ENCODE data around the gene LYZL1.
"Not testable (repeated sequence)": the region's sequence is repeated elsewhere in the genome, so short reads cannot be mapped to it uniquely, and the experiment has no call there.

LYZL1 gene

DNA sequence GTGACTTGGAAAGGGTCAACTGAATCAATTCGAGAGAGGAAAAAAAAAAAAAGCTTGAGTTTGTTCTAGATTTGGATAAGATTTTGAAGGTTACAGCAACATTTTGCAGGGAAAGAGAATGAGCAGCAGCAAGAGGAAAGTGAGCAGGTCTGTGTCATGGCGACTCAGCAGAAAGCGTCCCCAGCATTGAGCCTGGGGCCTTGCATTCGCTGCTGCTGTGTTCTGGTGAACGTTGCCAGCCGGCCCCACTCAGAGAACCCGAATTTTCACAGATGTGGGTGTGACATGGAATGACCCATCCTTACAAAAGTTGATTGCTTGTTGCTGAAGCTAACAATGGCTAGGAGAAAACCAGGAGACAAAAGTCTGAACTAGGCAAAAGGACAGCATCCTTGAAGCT is 21.6 kb downstream of the LYZL1 start:
- DNase-seq, result not testable (repeated sequence)

DNA sequence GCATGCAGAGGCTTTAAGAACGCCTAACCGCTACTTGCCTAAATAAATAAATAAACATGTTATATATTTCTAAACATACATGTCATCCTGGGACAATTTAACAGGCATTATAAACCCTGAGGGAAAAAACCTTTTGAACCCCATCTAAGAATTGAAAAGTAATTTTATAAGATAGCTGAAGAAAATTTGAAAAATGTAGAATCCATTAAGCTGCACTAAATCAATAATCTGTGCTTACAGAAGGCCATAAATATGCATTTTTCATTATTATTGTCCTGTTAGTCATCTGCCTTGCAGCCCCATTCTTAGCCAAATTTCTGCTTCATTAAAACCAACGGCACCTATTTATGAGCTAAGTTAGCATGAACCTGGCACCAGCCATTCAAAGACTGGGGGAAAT is 24.2 kb downstream of the LYZL1 start:
- DNase-seq, result no peak

DNA sequence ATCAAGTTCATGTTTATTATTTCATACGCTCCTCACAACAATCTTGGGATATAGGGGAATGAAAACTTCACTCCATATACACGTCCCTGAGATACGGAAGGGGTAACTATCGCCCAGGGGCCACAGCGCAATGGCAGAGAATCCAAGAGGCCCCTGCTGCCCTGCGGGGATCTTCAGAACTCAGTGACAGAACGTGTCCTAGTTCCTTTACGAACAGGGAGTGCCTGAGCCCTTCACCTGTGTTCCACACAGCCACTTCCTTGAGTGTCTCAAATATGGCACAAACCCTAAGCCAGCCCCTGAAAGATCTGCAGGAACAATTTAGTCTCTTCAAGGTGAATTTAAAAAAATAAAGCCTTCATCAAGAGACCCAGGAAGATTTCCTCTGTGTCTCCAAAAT is 25.9 kb downstream of the LYZL1 start:
- no peak for DNase-seq

DNA sequence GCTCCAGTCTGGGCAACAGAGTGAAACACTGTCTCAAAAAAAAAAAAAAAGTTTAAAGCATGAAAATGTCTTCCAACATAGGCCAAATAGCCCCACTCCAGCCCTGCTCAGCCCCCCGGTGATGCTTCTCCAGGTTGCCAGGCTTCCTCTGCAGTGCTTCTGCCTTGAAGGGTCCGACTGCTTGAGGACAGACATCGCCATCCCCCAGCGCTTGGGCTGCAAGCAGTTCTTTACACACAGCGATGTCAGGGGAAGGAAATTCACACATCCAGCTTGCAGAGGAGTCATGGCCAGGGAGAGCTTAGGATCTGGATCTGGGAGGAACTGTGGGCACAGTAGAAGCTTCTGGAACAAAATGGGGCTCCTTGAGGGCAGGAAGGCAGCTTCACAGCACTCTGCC is 26.9 kb downstream of the LYZL1 start:
- no peak for DNase-seq

DNA sequence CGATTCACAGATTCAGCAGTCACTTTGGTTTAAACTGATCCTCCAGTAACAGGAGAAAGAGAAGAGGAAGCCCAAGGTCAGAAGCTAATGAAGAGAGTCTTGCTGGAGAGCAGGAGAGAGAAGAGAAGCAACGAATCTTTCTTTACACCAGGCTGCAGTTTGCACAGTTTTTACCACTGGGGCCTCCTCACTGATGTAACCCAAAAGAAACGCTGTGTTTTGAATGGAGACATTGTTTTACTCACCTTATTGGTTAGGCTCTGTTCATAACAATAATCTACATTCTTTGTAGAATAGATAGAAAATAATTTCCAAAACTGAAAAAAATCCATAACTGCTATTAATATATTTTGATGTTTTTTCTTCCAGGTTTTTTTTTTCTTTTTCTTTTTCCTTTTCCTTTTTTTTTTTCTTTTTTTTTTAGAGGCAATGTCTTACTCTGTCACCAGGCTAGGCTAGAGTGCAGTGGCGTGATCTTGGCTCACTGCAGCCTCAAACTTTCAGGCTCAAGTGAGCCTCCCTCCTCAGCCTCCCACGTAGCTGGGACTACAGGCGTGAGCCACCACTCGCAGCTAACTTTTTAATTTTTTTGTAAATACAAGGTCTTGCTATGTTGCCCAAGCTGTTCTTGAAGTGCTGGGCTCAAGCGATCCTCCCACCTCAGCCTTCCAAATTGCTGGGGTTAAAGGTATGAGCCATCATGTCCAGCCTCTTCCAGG is 27.6 kb downstream of the LYZL1 start:
- no peak for DNase-seq

DNA sequence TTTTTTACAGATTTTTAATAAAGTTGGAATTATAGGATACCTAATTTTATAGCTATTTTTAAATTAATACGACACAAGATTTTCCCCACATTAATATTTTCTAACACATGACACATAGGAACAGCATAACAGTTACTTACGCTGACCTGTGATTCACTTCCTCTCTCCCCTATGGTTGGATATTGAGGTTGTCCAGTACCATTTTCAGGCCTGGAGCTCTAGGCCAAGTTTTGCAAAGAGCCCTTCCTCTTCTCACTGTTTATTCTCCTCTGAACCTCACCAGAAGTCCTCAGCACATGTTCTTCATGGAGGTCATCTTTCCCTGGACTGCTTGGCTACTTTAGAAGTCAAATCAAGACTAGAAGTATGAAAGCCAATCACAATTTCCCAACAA is 28.2 kb downstream of the LYZL1 start:
- no peak for DNase-seq

DNA sequence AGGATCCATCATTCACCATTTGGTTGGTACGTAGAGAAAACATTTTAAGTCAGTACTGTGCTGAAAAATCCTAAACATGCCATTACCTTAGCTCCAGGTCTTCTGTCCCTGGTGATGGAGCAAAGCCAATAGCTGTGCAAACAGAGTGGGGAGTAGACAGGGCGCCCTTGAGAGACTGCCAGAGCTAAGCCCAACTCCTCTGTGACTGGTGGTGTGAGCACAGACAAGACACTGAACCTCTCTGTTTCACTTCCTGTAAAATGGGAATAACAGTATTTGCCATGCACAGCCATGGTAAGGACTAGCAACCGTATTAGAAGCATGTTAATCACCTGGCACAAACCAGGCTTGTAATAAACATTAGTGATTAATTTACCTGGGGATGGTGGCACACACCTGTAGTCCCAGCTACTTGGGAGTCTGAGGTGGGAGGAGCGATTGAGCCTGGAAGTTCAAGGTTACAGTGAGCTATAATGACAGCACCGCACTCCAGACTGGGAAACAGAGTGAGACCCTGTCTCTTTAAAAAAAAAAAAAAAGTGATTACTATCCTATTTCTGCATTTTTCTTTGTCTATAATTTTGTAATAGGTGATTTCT is 28.7 kb downstream of the LYZL1 start:
- DNase-seq, result no peak

DNA sequence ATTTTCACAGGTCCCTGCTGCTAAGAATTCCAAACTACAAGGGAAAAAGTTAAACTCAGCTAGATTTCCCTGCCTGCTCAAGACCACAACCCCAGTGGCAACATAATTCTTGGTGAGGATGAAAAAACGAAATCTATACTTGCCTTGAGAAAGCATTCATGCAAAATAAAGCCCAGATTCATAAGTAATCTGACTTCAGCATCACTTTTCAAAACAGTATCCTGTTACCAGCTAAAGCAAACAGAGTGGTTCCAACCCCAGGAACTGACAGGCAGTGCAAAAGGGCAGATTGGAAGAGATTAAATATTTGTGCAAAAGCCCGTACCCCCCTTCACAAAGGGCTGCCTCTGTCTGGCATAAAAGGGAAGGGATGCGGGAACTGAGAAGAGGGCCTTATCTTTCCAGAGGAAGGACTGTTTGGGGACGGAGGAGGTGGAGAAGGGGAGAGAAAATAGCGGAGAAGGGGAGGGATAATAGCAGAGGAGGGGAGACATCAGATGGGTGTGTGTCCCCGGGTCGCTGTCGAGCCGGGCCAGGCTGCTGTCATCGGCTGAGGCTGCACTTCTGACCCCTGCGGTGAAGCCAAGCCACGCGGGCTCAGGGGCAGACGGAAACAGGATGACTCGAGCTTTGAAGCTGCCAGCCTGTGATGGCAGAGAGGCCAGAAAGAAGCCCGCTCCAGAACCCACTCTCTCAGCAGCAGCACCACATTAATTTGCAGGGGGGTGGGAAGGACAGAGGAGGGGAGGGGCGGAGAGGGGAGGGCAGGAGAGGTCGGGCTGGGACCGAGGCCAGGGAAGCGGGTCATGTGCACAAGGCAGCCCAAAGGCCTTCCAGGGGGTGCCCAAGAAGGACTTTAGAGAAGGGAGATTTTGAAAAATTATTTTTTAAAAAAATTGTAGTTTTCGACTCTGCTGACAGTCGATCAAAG is 29.5 kb downstream of the LYZL1 start:
- DNase-seq, result not testable (repeated sequence)

DNA sequence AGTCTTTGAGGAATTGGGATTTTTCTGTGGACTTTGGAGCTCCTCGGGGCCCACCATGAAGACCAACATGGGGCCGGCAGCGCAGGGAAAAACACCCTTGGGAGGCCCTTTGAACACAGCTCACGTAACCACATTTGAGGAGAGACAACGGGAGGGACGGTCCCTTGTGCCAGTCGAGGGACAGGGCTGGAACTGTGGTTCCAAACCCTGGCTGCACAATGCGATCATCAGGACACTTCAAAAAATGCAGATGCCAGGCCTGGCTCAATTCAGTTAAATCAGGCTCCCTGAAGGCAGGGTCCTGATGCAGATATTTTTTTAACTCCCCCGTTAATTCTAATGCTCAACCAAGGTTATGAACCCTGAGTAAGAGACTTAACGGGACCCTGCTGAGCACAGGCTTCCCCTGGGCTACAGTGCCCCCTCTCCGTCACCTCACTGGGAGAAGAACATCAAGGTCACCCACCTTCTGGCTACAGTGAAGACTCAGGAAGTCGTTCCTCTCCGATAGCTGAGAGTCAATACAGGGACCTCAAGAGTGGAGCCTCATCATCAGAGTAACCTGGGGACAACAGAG is 30.4 kb downstream of the LYZL1 start:
- no peak for DNase-seq

DNA sequence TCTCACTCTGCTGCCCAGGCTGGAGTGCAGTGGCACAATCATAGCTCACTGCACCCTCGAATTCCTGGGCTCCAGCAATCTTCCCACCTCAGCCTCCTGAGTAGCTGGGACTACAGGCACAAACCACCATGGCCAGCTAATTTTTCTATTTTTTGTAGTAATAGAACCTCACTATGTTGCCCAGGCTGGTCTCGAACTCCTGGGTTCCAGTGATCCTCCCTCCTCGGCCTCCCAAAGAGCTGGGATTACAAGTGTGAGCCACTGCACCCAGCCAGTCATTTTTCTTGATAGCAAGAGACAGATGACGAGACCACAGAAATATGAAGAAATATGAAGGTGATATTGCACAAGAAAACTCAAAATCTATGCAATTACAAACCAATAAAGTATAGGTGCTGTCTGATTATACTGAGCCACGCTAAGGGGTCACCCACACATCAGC is 31.8 kb downstream of the LYZL1 start:
- DNase-seq, result not testable (repeated sequence)

DNA sequence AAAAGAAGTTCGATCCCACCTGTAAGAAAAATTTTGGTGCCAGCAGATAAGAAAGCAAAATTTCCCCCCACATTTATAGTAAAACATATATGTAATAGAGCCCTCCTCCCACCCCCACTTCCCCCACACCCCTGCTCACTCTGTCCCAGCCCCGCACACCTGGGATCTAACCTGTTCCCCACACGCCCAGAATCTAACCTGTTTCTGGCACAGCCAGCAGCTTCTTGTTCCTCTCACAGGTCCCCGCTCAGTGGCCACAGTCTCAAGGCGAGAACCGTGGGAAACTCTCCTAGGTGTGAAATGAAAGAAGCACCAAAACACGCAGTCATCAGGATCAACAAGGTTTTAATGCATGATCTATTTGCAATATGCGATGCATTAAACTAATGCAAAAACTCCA is 32.8 kb downstream of the LYZL1 start:
- no peak for DNase-seq

DNA sequence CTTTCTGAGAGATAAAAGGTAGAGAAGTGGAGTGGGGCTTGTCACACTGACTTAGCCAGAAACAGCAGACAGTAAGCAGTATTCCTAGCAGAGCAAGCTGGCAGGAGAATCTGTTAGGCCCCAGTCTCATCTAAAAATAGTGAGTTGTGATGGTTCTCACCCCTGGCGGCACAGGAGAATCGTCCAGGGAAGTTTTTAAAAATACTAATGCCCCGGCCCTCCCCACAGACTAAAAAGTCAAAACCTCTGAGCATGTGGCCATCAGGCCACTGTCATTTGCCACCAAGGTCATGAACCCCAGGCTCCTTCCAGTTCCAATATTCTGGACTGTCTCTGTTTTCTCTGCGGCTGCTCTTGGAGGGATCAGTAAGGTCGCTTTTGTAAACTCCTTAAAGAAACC is 34.0 kb downstream of the LYZL1 start:
- no peak for DNase-seq

DNA sequence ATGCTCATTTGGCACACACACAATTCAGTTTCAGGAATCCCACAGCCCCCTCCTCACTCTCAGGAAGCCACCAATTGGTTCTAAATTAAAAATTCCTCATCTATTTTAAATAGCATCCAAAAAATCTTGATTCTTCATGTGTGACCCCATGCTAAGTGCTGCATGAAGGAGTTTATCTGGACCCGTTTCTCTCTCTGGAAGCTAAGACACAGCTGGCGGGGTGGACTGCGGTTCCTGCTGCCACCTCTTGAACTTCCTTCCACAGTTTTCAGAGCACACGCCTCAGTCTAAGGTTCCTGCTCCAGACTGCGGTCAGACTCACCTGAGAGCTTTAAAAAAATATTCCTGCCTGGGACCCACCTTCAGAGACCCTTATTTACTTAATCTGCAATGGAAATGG is 34.5 kb downstream of the LYZL1 start:
- DNase-seq, result no peak

DNA sequence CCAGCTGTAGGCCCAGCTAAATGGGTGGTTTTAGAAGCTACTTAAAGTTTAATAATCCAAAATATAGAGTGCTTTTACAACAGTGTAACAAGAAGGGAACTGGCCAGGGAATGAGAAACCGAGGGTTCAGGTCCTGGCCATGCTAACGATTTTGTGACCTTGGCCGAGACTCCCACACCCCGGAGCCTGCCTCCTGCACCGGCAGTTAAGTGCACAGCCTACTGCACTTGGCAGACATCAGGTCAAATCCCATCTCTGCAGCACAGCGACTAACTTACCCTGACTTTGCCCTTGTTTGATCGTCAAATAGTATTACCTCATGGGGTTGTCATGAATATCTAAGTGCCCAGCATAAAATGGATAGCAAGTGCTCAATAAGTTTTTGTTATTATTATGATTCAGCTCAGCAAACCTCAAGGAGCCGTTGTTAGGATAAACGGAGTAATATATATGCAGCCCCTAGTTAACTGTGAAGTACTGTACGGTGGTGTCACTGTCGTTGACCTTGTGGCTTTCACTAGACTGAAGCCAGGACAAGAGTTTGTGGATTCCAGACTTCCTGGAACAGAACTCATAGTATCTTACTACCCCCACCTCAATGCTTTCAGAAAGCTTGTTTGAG is 35.5 kb downstream of the LYZL1 start:
- DNase-seq, result no peak

DNA sequence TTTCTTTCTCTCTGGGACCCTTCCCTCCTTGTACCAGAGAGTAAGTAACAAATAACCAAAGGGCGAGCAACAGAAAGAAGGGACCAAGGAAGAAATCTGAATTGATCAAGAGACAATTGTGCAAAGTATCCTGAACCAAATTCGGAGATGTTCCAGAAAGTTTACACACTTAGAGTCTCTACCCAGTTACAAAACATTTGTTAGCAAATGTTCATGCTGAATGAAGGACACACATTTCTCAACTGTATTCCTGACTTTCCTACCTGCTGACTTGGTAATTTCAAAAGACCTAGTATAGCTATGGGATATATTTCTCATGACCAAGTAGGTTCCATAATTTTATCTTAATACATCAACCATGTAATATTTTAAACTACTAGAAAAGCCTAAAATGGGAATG is 37.4 kb downstream of the LYZL1 start:
- DNase-seq, result no peak

DNA sequence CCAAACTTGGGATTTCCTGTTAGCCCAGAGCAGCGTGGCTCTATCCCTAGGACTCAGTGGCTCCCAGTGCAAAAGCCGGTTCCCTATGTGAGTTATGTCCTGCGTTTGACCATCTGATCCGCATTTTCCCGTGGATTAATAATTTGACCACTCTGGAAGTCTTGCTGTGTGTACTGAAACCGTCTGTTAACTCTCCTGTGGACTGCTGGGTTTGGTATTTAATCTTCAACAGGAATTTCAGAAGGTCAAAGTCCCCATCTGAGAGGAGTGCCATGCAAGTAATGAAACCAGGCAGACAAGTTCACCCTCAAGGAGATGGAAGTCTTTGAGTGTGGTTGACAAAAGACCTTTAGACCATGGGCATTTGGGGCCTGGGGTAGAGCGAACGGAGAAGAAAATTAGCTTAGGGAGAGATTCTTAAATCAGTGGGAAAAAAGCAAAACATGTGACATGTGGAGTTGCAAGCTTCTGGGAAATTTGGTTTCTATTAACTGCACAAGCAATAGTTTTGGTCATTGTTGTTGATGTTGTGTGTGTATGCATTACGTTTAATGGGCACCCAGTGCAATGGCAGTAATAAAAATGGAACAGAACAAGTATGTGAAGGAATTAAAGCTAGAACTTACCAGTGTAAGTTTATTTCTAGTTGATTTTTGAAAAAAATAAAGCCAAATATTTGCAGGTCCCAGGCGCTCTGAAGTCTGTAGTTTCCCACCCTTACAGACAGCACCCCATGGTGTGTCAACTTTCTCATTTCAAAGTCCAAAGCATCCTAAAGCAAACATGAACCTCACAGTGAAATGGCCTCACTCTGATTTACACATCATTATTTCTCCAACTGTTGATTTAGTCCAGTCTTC is 38.2 kb downstream of the LYZL1 start:
- DNase-seq, result no peak

DNA sequence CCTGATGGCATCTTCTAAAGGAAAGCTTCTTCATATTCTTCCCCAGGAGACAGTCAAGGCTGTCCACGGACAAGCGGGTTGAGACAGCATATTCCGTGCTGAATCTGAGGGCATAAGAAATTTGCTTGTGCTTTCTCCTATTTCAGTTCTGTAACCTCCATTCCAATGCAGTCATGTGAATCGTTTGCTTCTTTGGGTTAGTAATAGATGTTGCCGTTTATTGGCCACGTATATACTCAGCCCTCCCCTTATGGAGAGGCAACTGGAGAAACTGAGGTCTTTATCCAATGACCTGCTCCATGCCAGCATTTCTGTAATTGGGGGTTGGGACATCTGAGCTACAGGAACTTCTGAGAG is 38.9 kb downstream of the LYZL1 start:
- no peak for DNase-seq

DNA sequence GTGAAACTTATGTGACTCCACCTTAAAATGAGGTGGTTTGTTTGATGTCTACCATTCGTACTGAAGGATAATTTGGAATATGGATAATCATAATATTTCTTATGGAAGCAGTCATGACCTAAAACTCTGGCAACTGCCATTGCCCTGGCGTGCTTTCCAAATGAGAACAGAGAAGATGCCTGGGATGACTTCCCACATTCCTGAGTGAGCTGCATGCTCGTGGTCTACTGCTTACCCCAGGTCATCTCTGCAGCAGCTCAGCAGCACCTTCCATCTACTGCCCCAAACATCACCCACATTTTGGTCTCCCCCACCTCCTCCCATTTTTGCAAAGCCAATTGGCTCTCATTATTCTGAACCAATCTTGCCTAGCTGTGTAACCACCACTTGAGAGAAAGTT is 40.1 kb downstream of the LYZL1 start:
- no peak for DNase-seq

DNA sequence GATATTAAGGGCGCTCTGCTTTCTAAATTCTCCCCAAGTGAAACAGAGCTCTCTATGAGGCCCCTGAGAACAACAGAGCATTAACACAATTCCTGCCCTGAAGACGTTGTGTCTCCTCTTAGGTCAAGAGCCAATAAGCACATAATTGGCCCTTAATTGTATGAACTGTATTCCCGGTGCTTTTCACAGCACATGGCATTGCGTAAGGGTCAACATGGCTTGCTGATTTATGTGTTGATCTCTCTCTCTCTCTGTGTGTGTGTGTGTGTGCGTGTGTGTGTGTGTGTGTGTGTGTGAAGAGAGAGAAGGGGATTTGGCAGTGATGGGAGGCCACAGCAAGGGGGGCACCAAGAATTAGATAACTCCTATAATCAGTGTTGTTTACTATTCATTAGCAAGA is 40.5 kb downstream of the LYZL1 start:
- no peak for DNase-seq

DNA sequence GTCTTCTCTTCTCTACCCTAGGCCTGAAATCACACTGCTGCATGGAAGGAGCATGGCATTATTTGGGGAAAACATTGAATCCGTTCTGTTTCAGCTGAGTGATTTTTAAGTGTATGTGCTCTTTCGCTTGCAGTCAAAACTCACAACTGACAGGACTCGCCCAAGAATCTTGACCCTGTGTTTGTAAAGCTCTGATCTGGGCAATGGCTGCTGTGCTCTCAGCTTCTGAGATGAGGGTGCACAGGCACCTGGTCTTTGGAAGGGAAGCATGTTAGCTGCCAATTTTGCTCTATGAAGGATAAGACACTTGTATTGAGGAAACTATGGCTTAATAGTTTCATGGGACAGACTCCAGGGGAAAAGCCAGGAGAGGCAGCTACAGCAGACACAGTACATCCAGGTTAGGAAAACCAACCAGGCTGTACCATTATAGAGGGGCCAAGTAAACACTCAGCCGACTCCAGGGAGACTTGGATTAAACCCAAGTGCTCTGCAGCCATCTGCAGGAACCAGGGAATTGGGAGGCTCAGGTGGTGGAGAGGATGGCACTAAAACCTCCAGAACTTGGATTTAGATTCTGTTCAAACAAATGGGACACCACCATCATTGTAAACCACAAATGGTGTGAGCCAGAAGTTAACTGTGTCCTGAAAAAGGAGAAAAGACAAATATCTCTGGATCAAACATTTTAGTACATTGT is 43.3 kb downstream of the LYZL1 start:
- no peak for DNase-seq

DNA sequence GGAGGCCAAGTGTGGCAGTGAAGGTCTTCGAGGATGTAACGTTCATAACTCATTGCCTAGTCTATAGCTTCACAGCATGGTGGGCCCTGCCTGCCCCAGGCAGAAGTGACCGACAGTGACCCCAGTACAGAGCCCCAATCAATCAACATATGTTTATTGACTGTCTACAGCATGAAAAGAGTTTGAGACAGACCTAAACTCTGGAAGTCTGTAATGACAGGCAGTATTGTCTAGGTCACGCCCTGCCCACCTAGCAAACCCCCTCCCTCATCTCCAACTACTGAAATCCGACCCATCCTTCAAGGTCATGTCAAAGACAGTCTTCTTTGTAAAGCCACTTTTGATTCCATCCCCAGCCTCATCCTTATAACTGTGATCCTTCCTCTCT is 43.9 kb downstream of the LYZL1 start:
- no peak for DNase-seq

DNA sequence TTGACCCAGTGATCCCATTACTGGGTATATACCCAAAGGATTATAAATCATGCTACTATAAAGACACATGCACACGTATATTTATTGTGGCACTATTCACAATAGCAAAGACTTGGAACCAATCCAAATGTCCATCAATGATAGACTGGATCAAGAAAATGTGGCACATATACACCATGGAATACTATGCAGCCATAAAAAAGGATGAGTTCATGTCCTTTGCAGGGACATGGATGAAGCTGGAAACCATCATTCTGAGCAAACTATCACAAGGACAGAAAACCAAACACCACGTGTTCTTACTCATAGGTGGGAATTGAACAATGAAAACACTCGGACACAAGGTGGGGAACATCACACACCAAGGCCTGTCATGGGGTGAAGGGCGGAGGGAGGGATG is 48.7 kb downstream of the LYZL1 start:
- not testable (repeated sequence) for DNase-seq
